Measurements from ENCODE around the gene SLC8A1.
A peak's percentile ranks its signal among the peaks of the same experiment; 100 is the strongest.

The SLC8A1 gene

GRCh38 chr2:40101131-40101575 is 350.7 kb downstream of the SLC8A1 start:
- H3K27ac ChIP-seq, result no peak overlapping the region
- H3K36me3 ChIP-seq (ENCODE audit: insufficient read depth, low read length), result no peaks in the 10 kb centered on the region
- H3K9ac ChIP-seq (ENCODE audit: insufficient read length), result no peak overlapping the region
- no peak for DNase-seq (ENCODE audit: low read depth, low spot score)
- no peak overlapping the region for H3K4me3 ChIP-seq
- no peaks in the 10 kb centered on the region for H3K9me3 ChIP-seq (ENCODE audit: low read depth, low read length)
- TF ChIP-seq EZH2 (IDR thresholded peaks at IDR 0.05) (no peak), FOXP2 (optimal IDR thresholded peaks at IDR 0.05; ENCODE audit: control extremely low read depth, extremely low read length, insufficient read depth) (no peak), POLR2AphosphoS5 (IDR thresholded peaks at IDR 0.05; ENCODE audit: borderline replicate concordance, low read depth, low read length) (no peak)

- TF ChIP-seq POLR2AphosphoS5 (IDR thresholded peaks at IDR 0.05; ENCODE audit: borderline replicate concordance, low read depth, low read length) (no peak), EZH2 (IDR thresholded peaks at IDR 0.05) (no peak), FOXP2 (optimal IDR thresholded peaks at IDR 0.05; ENCODE audit: control extremely low read depth, extremely low read length, insufficient read depth) (no peak)
- Histone ChIP-seq H3K9me3 (ENCODE audit: low read depth, low read length) (no peaks in the 10 kb centered on the region), H3K36me3 (ENCODE audit: insufficient read depth, low read length) (no peaks in the 10 kb centered on the region), H3K27ac (no peak overlapping the region), H3K9ac (ENCODE audit: insufficient read length) (no peak overlapping the region), H3K4me3 (no peak overlapping the region)
- DNase-seq (ENCODE audit: low read depth, low spot score), result no peak
Measured at GRCh38 chr2:40100676-40101075, 351.2 kb downstream of the SLC8A1 start.

GRCh38 chr2:40098786-40099470 is 353.0 kb downstream of the SLC8A1 start:
- Histone ChIP-seq H3K9me3 (ENCODE audit: low read depth, low read length) (no peaks in the 10 kb centered on the region), H3K27ac (no peak overlapping the region), H3K36me3 (ENCODE audit: insufficient read depth, low read length) (no peaks in the 10 kb centered on the region), H3K9ac (ENCODE audit: insufficient read length) (no peak overlapping the region), H3K4me3 (no peak overlapping the region)
- TF ChIP-seq EZH2 (IDR thresholded peaks at IDR 0.05), result no peak
- TF ChIP-seq POLR2AphosphoS5 (IDR thresholded peaks at IDR 0.05; ENCODE audit: borderline replicate concordance, low read depth, low read length), result no peak
- no peak for TF ChIP-seq FOXP2 (optimal IDR thresholded peaks at IDR 0.05; ENCODE audit: control extremely low read depth, extremely low read length, insufficient read depth)
- no peak for DNase-seq (ENCODE audit: low read depth, low spot score)

- no peak overlapping the region for H3K27ac ChIP-seq
- H3K9ac ChIP-seq (ENCODE audit: insufficient read length), result no peak overlapping the region
- H3K9me3 ChIP-seq (ENCODE audit: low read depth, low read length), result no peaks in the 10 kb centered on the region
- H3K4me3 ChIP-seq, result no peak overlapping the region
- H3K36me3 ChIP-seq (ENCODE audit: insufficient read depth, low read length), result no peaks in the 10 kb centered on the region
- TF ChIP-seq FOXP2 (optimal IDR thresholded peaks at IDR 0.05; ENCODE audit: control extremely low read depth, extremely low read length, insufficient read depth) (no peak), EZH2 (IDR thresholded peaks at IDR 0.05) (no peak), POLR2AphosphoS5 (IDR thresholded peaks at IDR 0.05; ENCODE audit: borderline replicate concordance, low read depth, low read length) (no peak)
- no peak for DNase-seq (ENCODE audit: low read depth, low spot score)
Measured at GRCh38 chr2:40097691-40098385, 354.1 kb downstream of the SLC8A1 start.

GRCh38 chr2:40096360-40096759 is 355.5 kb downstream of the SLC8A1 start:
- H3K36me3 ChIP-seq (ENCODE audit: insufficient read depth, low read length), result no peaks in the 10 kb centered on the region
- H3K27ac ChIP-seq, result no peak overlapping the region
- TF ChIP-seq FOXP2 (optimal IDR thresholded peaks at IDR 0.05; ENCODE audit: control extremely low read depth, extremely low read length, insufficient read depth) (no peak), EZH2 (IDR thresholded peaks at IDR 0.05) (no peak), POLR2AphosphoS5 (IDR thresholded peaks at IDR 0.05; ENCODE audit: borderline replicate concordance, low read depth, low read length) (no peak)
- no peaks in the 10 kb centered on the region for H3K9me3 ChIP-seq (ENCODE audit: low read depth, low read length)
- no peak overlapping the region for H3K4me3 ChIP-seq
- no peak overlapping the region for H3K9ac ChIP-seq (ENCODE audit: insufficient read length)
- DNase-seq (ENCODE audit: low read depth, low spot score), result no peak

- TF ChIP-seq FOXP2 (optimal IDR thresholded peaks at IDR 0.05; ENCODE audit: control extremely low read depth, extremely low read length, insufficient read depth) (no peak), EZH2 (IDR thresholded peaks at IDR 0.05) (no peak), POLR2AphosphoS5 (IDR thresholded peaks at IDR 0.05; ENCODE audit: borderline replicate concordance, low read depth, low read length) (no peak)
- peak; percentile 6 for DNase-seq (ENCODE audit: low read depth, low spot score)
Measured at GRCh38 chr2:40095000-40095399, 356.9 kb downstream of the SLC8A1 start.

GRCh38 chr2:40094451-40094850 is 357.4 kb downstream of the SLC8A1 start:
- H3K4me3 ChIP-seq, result no peak overlapping the region
- H3K36me3 ChIP-seq (ENCODE audit: insufficient read depth, low read length), result no peaks in the 10 kb centered on the region
- TF ChIP-seq EZH2 (IDR thresholded peaks at IDR 0.05) (no peak), POLR2AphosphoS5 (IDR thresholded peaks at IDR 0.05; ENCODE audit: borderline replicate concordance, low read depth, low read length) (no peak), FOXP2 (optimal IDR thresholded peaks at IDR 0.05; ENCODE audit: control extremely low read depth, extremely low read length, insufficient read depth) (no peak)
- H3K9me3 ChIP-seq (ENCODE audit: low read depth, low read length), result no peaks in the 10 kb centered on the region
- DNase-seq (ENCODE audit: low read depth, low spot score), result no peak
- no peak overlapping the region for H3K27ac ChIP-seq
- H3K9ac ChIP-seq (ENCODE audit: insufficient read length), result no peak overlapping the region

More at GRCh38 chr2:40095000-40095399, 356.9 kb downstream of the SLC8A1 start:
- Histone ChIP-seq H3K9me3 (ENCODE audit: low read depth, low read length) (no peaks in the 10 kb centered on the region), H3K4me3 (no peak overlapping the region), H3K9ac (ENCODE audit: insufficient read length) (no peak overlapping the region), H3K27ac (no peak overlapping the region), H3K36me3 (ENCODE audit: insufficient read depth, low read length) (no peaks in the 10 kb centered on the region)

- Histone ChIP-seq H3K27ac (no peak overlapping the region), H3K4me3 (no peak overlapping the region), H3K9ac (ENCODE audit: insufficient read length) (no peak overlapping the region), H3K9me3 (ENCODE audit: low read depth, low read length) (no peaks in the 10 kb centered on the region), H3K36me3 (ENCODE audit: insufficient read depth, low read length) (no peaks in the 10 kb centered on the region)
- no peak for DNase-seq (ENCODE audit: low read depth, low spot score)
- TF ChIP-seq POLR2AphosphoS5 (IDR thresholded peaks at IDR 0.05; ENCODE audit: borderline replicate concordance, low read depth, low read length) (no peak), EZH2 (IDR thresholded peaks at IDR 0.05) (no peak), FOXP2 (optimal IDR thresholded peaks at IDR 0.05; ENCODE audit: control extremely low read depth, extremely low read length, insufficient read depth) (no peak)
Measured at GRCh38 chr2:40093021-40093675, 358.7 kb downstream of the SLC8A1 start.
